ENCODE data around the gene PTPN3. TPM values are rescaled to one million over a fixed set of nuclear protein-coding genes. Genes with fewer than 3 reads are reported as not detected.

Gene PTPN3
- total RNA-seq, 1 experiment from 2014 or later: 20.8 TPM

- no peak for TF ChIP-seq CTCF (IDR thresholded peaks at IDR 0.05 in 2 of 3, conservative IDR thresholded peaks at IDR 0.05 in 1 of 3; ENCODE audit: borderline replicate concordance in 1 of 3, insufficient read depth in 1 of 3, low read depth in 2 of 3, low read length in 2 of 3)
- no peak for TF ChIP-seq SP1 (IDR thresholded peaks at IDR 0.05; ENCODE audit: low read depth)
- TF ChIP-seq POLR2A (IDR thresholded peaks at IDR 0.05; ENCODE audit: borderline replicate concordance, extremely low read depth, insufficient read depth, insufficient read length): no peak
- no peak for TF ChIP-seq CBX3 (IDR thresholded peaks at IDR 0.05; ENCODE audit: low read depth)
- no peak for TF ChIP-seq SRF (IDR thresholded peaks at IDR 0.05; ENCODE audit: low read depth)
- TF ChIP-seq JUND (IDR thresholded peaks at IDR 0.05): no peak
- no peak for TF ChIP-seq ZBTB33 (IDR thresholded peaks at IDR 0.05; ENCODE audit: extremely low read depth, insufficient replicate concordance, low read length)
- no peak for TF ChIP-seq REST (IDR thresholded peaks at IDR 0.05; ENCODE audit: low read depth)
- TF ChIP-seq SIN3A (IDR thresholded peaks at IDR 0.05; ENCODE audit: low read depth): no peak
- no peak for TF ChIP-seq ATF3 (IDR thresholded peaks at IDR 0.05)
- TF ChIP-seq ZFX (IDR thresholded peaks at IDR 0.05): no peak
- TF ChIP-seq ZNF274 (IDR thresholded peaks at IDR 0.05; ENCODE audit: low read depth, low read length): no peak
- no peak for TF ChIP-seq MAX (IDR thresholded peaks at IDR 0.05)
- TF ChIP-seq CEBPB (IDR thresholded peaks at IDR 0.05; ENCODE audit: low read depth): no peak
- Histone ChIP-seq H4K20me1 (ENCODE audit: insufficient read depth) (no peaks in the 10 kb centered on the region), H3K27ac (ENCODE audit: low read depth, low read length) (no peak overlapping the region), H3K27me3 (ENCODE audit: insufficient read depth, low read length) (no peaks in the 10 kb centered on the region), H3K9me2 (ENCODE audit: insufficient read depth) (no peaks in the 10 kb centered on the region), H3K9ac (ENCODE audit: low read length) (no peak overlapping the region), H3K36me3 (ENCODE audit: control insufficient read depth in 1 of 2, insufficient read depth in 2 of 2, low read length in 2 of 2) (peaks cover 41 to 44% of the 10 kb centered on the region in 2 experiments), H3K4me2 (ENCODE audit: low read length) (no peak overlapping the region), H3K4me3 (replicated peaks in 1 of 2; ENCODE audit: low read depth in 1 of 2, low read length in 2 of 2) (no peak overlapping the region), H3K79me2 (ENCODE audit: insufficient read depth, low read length) (no peaks in the 10 kb centered on the region), H2AFZ (ENCODE audit: low read depth, low read length, poor library complexity, severe bottlenecking) (no peak overlapping the region), H3K9me3 (ENCODE audit: control insufficient read depth in 1 of 2, insufficient read depth in 1 of 2, low read depth in 1 of 2, low read length in 2 of 2) (no peaks in the 10 kb centered on the region), H3K4me1 (ENCODE audit: control insufficient read depth in 1 of 2, insufficient read depth in 2 of 2, low read length in 2 of 2) (no peaks in the 10 kb centered on the region)
- no TSS peak for BruUV-seq (replicated peaks)
- ATAC-seq (no peak), DNase-seq (ENCODE audit: low read depth, low spot score) (no peak)
- ChIA-PET CTCF (no interaction called here), RAD21 (ENCODE audit: low non-redundant PET in 1 of 2, low total read pairs in 2 of 2, uncharacterized antibody in 2 of 2, unreplicated experiment in 2 of 2) (no interaction called here), POLR2A (no interaction called here)
- intact Hi-C loops (cut with micrococcal nuclease): no loop called here
Measured at GRCh38 chr9:109385499-109385898, 112.6 kb downstream of the PTPN3 start.

Measured in HCT116 (cell line).